ENCODE measurements around the gene PPP1R1B. TPM values are rescaled to one million over a fixed set of nuclear protein-coding genes. Genes with fewer than 3 reads are reported as not detected.

The PPP1R1B gene
- total RNA-seq, 2 experiments from 2014 or later: not detected

DNA sequence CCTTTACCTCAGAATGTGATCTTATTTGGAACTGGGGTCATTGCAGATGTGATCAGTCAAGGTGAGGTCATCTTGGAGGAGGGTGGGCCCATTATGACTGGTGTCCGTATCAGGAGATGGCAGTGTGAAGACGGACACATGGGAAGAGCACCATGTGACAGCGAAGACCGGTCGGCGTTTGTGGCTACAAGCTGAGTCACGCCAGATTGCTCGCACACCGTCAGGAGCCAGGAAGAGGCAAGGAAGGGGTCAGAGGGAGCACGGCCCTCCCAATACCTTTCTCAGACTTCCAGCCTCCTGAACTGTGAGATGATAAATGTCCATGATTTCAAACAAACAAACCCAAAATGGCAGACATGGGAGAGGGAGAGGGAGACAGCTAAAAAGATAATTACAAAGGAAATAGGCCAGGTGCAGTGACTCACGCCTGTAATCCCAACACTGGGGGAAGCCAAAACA, 23.4 kb downstream of the PPP1R1B start:
- Histone ChIP-seq H3K9me3 (ENCODE audit: low read length) (no peaks in the 10 kb centered on the region), H3K36me3 (ENCODE audit: insufficient read depth, low read length) (peaks cover 21% of the 10 kb centered on the region; the same call in 1 of the 2 replicates), H3K4me3 (ENCODE audit: low read depth, low read length, poor library complexity, severe bottlenecking) (no peak overlapping the region), H2AFZ (ENCODE audit: low read length) (no peak overlapping the region), H3K4me2 (ENCODE audit: low read length) (no peak overlapping the region), H3K4me1 (ENCODE audit: insufficient read depth, low read length, poor library complexity, severe bottlenecking) (no peaks in the 10 kb centered on the region), H3K27ac (ENCODE audit: low read depth, low read length, poor library complexity, severe bottlenecking) (no peak overlapping the region), H3K9me2 (ENCODE audit: insufficient read depth, low read length) (no peaks in the 10 kb centered on the region), H4K20me1 (ENCODE audit: insufficient read depth, low read length) (no peaks in the 10 kb centered on the region; the same call in 1 of the 2 replicates), H3K79me2 (ENCODE audit: insufficient read depth, low read depth, low read length) (no peaks in the 10 kb centered on the region)
- no TSS peak for BruUV-seq (replicated peaks)
- ChIA-PET POLR2A (no interaction called here), CTCF (ENCODE audit: unreplicated experiment) (no interaction called here)
- intact Hi-C loops (cut with micrococcal nuclease; ENCODE audit: unreplicated experiment): no loop called here
- no peak for DNase-seq (ENCODE audit: low spot score)
- no peak for TF ChIP-seq EZH2phosphoT487 (IDR thresholded peaks at IDR 0.05; ENCODE audit: borderline replicate concordance, low read depth, low read length)
- TF ChIP-seq CTCF (conservative IDR thresholded peaks at IDR 0.05; ENCODE audit: low read length): no peak

- Histone ChIP-seq H3K9me3 (ENCODE audit: low read length) (no peaks in the 10 kb centered on the region), H3K9me2 (ENCODE audit: insufficient read depth, low read length) (no peaks in the 10 kb centered on the region), H3K27ac (ENCODE audit: low read depth, low read length, poor library complexity, severe bottlenecking) (no peak overlapping the region), H3K36me3 (ENCODE audit: insufficient read depth, low read length) (peaks cover 16% of the 10 kb centered on the region; the same call in 1 of the 2 replicates), H3K79me2 (ENCODE audit: insufficient read depth, low read depth, low read length) (no peaks in the 10 kb centered on the region), H3K4me3 (ENCODE audit: low read depth, low read length, poor library complexity, severe bottlenecking) (no peak overlapping the region), H4K20me1 (ENCODE audit: insufficient read depth, low read length) (no peaks in the 10 kb centered on the region; the same call in 1 of the 2 replicates), H2AFZ (ENCODE audit: low read length) (no peak overlapping the region), H3K4me2 (ENCODE audit: low read length) (no peak overlapping the region), H3K4me1 (ENCODE audit: insufficient read depth, low read length, poor library complexity, severe bottlenecking) (no peaks in the 10 kb centered on the region)
- no peak for DNase-seq (ENCODE audit: low spot score)
- no peak for TF ChIP-seq CTCF (conservative IDR thresholded peaks at IDR 0.05; ENCODE audit: low read length)
- no peak for TF ChIP-seq EZH2phosphoT487 (IDR thresholded peaks at IDR 0.05; ENCODE audit: borderline replicate concordance, low read depth, low read length)
- BruUV-seq (replicated peaks): no TSS peak
- ChIA-PET POLR2A (no interaction called here), CTCF (ENCODE audit: unreplicated experiment) (interaction anchor here (0.5 to 0.6 kb wide), 2 partner anchors 16 to 146 kb away, joined by 3 read pairs; partner anchors contain the start of gene PNMT)
- intact Hi-C loops (cut with micrococcal nuclease; ENCODE audit: unreplicated experiment): no loop called here
Observed at GRCh38 chr17:39651923-39652586, 25.3 kb downstream of the PPP1R1B start.

Data from OCI-LY7 (cell line).